Stimulated activated naive B cell treated with anti-CD40 and anti-IgM and Interleukin-4, amounts not matched to agents 10 μg/mL and 1 μg/mL and 100 μg/mL, for 72 hours (primary cell): ENCODE measurements around the gene SOX3.
A peak's percentile ranks its signal among the peaks of the same experiment; 100 is the strongest.

ENCODE experiments used
- ATAC-seq, 2 donors: fragments of 150-1000 bp; cut with Tn5 transposase; replicated peaks; 2 replicates each; pipeline ENCODE4 v1.10.0; 2021; ENCODE audit warnings: moderate library complexity in 1 of 2
- DNase-seq: peaks from one replicate; pipeline ENCODE4 v3.0.0; 2021
- H3K27ac Mint-ChIP-seq: one replicate; pipeline ENCODE4 v1.8.0; 2022; ENCODE audit warnings: mild to moderate bottlenecking, mixed read lengths
- H3K27me3 Mint-ChIP-seq, 2 donors: one replicate each; pipeline ENCODE4 v1.8.0; 2022; ENCODE audit warnings: mixed read lengths in 2 of 2
- H3K36me3 Mint-ChIP-seq, 2 donors: one replicate each; pipeline ENCODE4 v1.8.0; 2022; ENCODE audit warnings: mixed read lengths in 2 of 2, mild to moderate bottlenecking in 1 of 2
- H3K4me1 Mint-ChIP-seq, 2 donors: one replicate each; pipeline ENCODE4 v1.8.0; 2022; ENCODE audit warnings: mixed read lengths in 2 of 2, mild to moderate bottlenecking in 1 of 2
- H3K4me3 Mint-ChIP-seq, 2 donors: one replicate each; pipeline ENCODE4 v1.8.0; 2022; ENCODE audit warnings: mild to moderate bottlenecking in 2 of 2, mixed read lengths in 2 of 2, moderate library complexity in 1 of 2
- H3K9me3 Mint-ChIP-seq, 2 donors: one replicate each; pipeline ENCODE4 v1.8.0; 2022; ENCODE audit warnings: mixed read lengths in 2 of 2, mild to moderate bottlenecking in 1 of 2

SOX3 gene

GRCh38 chrX:140505421-140506337, 810 bp upstream of the SOX3 start:
- Mint-ChIP-seq H3K4me3 (no peak overlapping the region), H3K27me3 (peaks cover 51 to 67% of the 10 kb centered on the region in 2 donors), H3K4me1 (peaks cover 5 to 9% of the 10 kb centered on the region in 2 donors), H3K27ac (peak overlapping the region; percentile 89), H3K36me3 (peaks cover 3 to 4% of the 10 kb centered on the region in 2 donors), H3K9me3 (peaks cover under 1 to 4% of the 10 kb centered on the region in 2 donors)
- DNase-seq (no peak), ATAC-seq (no peak)

DNA sequence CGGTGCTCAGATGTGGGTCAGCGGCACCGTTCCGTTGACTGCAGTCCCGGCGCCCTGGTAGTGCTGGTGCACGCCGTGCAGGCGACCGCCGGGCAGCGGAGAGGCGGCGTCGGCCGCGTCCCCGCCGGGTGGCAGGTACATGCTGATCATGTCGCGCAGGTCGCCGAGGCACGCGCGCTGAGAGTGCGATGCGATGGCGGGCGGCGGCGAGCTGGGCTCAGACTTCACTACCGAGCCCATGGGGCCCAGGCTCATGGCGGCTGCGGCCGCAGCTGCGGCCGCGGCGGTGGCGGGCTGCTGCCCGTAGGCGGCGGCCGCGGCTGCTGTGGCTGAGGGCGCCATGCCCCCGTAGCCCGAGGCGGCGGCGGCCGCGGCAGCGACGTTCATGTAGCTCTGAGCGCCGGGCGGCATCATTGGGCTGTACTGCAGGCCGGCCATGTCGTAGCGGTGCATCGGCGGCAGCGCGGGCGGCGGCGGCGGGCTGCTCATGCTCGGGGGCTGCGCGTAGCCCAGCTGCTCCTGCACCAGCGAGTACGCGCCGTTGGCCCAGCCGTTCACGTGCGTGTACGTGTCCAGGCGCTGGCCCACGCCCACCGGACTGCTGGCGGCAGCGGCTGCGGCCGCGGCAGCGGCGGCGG, 1.0 kb downstream of the SOX3 start:
- DNase-seq (no peak), ATAC-seq (no peak)
- Mint-ChIP-seq H3K4me1 (peaks cover 1 to 9% of the 10 kb centered on the region in 2 donors), H3K36me3 (peaks cover 0 to 5% of the 10 kb centered on the region in 2 donors), H3K27ac (no peak overlapping the region), H3K27me3 (peaks cover 44 to 58% of the 10 kb centered on the region in 2 donors), H3K4me3 (no peak overlapping the region), H3K9me3 (peaks cover 1 to 3% of the 10 kb centered on the region in 2 donors)

- Mint-ChIP-seq H3K36me3 (peaks cover 0 to 5% of the 10 kb centered on the region in 2 donors), H3K27me3 (peaks cover 39 to 56% of the 10 kb centered on the region in 2 donors), H3K4me1 (peaks cover 1 to 9% of the 10 kb centered on the region in 2 donors), H3K9me3 (peaks cover 1 to 3% of the 10 kb centered on the region in 2 donors), H3K27ac (peak overlapping the region; percentile 57), H3K4me3 (peak overlapping the region; percentile 14 to 32)
- ATAC-seq = no peak
- DNase-seq = no peak
These were observed 1.6 kb downstream of the SOX3 start for GRCh38 chrX:140503238-140503601.

- Mint-ChIP-seq H3K27me3 (peaks cover 36 to 53% of the 10 kb centered on the region in 2 donors), H3K4me1 (peaks cover 1 to 9% of the 10 kb centered on the region in 2 donors), H3K9me3 (peaks cover 1 to 3% of the 10 kb centered on the region in 2 donors), H3K27ac (peak overlapping the region; percentile 57), H3K4me3 (no peak overlapping the region), H3K36me3 (peaks cover 0 to 5% of the 10 kb centered on the region in 2 donors)
- ATAC-seq (no peak), DNase-seq (no peak)
These were observed 2.2 kb downstream of the SOX3 start for GRCh38 chrX:140502491-140503237.

- DNase-seq = no peak
- ATAC-seq = no peak
- peaks cover 0 to 5% of the 10 kb centered on the region in 2 donors for H3K36me3 Mint-ChIP-seq
- H3K27me3 Mint-ChIP-seq = peaks cover 34 to 53% of the 10 kb centered on the region in 2 donors
- H3K4me1 Mint-ChIP-seq = peaks cover 1 to 9% of the 10 kb centered on the region in 2 donors
- peaks cover 1 to 3% of the 10 kb centered on the region in 2 donors for H3K9me3 Mint-ChIP-seq
- no peak overlapping the region for H3K4me3 Mint-ChIP-seq
- H3K27ac Mint-ChIP-seq = no peak overlapping the region
These were observed 2.9 kb downstream of the SOX3 start for GRCh38 chrX:140501940-140502468.

DNA sequence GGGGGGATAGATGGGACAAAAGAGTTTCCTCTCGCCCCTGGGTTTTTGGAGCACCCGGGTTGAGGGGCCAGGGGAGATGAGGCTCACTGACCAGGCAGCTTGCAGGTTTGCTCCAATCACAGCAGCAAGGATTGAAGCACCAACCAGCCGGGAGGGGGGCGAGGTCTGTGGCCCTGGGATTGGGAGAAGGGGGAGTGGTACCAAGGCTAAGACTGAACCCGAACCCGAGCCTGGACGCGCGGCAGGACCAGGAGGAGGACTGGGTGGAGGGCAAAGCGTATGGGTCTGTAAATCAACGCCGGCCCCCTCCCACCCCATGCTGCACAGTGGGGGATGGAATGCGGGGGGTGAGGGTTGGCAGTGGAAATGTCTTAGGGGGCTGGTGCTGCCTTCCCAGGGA, 3.5 kb downstream of the SOX3 start:
- peaks cover 34 to 46% of the 10 kb centered on the region in 2 donors for H3K27me3 Mint-ChIP-seq
- H3K27ac Mint-ChIP-seq = no peak overlapping the region
- DNase-seq (no peak), ATAC-seq (no peak)
- peaks cover 0 to 5% of the 10 kb centered on the region in 2 donors for H3K36me3 Mint-ChIP-seq
- H3K9me3 Mint-ChIP-seq = peaks cover 1 to 3% of the 10 kb centered on the region in 2 donors
- no peak overlapping the region for H3K4me3 Mint-ChIP-seq
- peaks cover 1 to 9% of the 10 kb centered on the region in 2 donors for H3K4me1 Mint-ChIP-seq

- H3K4me1 Mint-ChIP-seq = peaks cover 1 to 9% of the 10 kb centered on the region in 2 donors
- H3K27me3 Mint-ChIP-seq = peaks cover 33 to 37% of the 10 kb centered on the region in 2 donors
- DNase-seq (no peak), ATAC-seq (no peak)
- no peak overlapping the region for H3K4me3 Mint-ChIP-seq
- H3K27ac Mint-ChIP-seq = no peak overlapping the region
- peaks cover 1 to 3% of the 10 kb centered on the region in 2 donors for H3K9me3 Mint-ChIP-seq
- H3K36me3 Mint-ChIP-seq = peaks cover 0 to 3% of the 10 kb centered on the region in 2 donors
These were observed 4.4 kb downstream of the SOX3 start for GRCh38 chrX:140500441-140500840.

GRCh38 chrX:140495739-140496138, 9.1 kb downstream of the SOX3 start:
- peaks cover 0 to 3% of the 10 kb centered on the region in 2 donors for H3K9me3 Mint-ChIP-seq
- ATAC-seq = no peak
- peaks cover 0 to 1% of the 10 kb centered on the region in 2 donors for H3K36me3 Mint-ChIP-seq
- no peak for DNase-seq
- H3K4me1 Mint-ChIP-seq = no peaks in the 10 kb centered on the region
- peaks cover 13 to 17% of the 10 kb centered on the region in 2 donors for H3K27me3 Mint-ChIP-seq
- H3K4me3 Mint-ChIP-seq = no peak overlapping the region
- no peak overlapping the region for H3K27ac Mint-ChIP-seq

- Mint-ChIP-seq H3K4me3 (no peak overlapping the region), H3K4me1 (no peaks in the 10 kb centered on the region)
These were observed 12.5 kb downstream of the SOX3 start for GRCh38 chrX:140492066-140492994.

DNA sequence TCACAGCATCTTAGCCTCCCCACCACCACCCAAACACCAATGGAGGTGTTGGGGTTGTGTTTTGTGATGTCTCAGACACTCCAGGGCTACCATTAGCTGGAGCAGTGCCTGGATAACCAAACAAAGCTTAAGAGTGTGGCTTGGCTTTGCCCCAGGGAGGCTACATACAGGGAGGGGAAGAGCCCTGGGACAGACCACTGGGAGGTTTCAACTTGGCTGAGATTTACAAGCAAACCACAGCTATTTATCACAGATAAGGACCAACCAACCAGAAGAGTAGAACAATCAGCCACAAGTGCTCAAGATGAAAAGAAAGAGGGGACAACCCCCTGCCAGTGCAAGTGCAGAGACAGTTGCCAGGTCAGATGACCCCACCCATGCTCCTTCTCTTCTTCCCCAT, 24.1 kb downstream of the SOX3 start:
- H3K36me3 Mint-ChIP-seq = no peaks in the 10 kb centered on the region
- H3K4me3 Mint-ChIP-seq = no peak overlapping the region
- no peaks in the 10 kb centered on the region for H3K27me3 Mint-ChIP-seq

More at GRCh38 chrX:140492066-140492994, 12.5 kb downstream of the SOX3 start:
- no peaks in the 10 kb centered on the region for H3K36me3 Mint-ChIP-seq
- DNase-seq = no peak
- H3K27me3 Mint-ChIP-seq = peaks cover 0 to 4% of the 10 kb centered on the region in 2 donors
- no peak for ATAC-seq
- no peak overlapping the region for H3K27ac Mint-ChIP-seq
- H3K9me3 Mint-ChIP-seq = peaks cover 0 to 2% of the 10 kb centered on the region in 2 donors

GRCh38 chrX:140477987-140478386, 26.9 kb downstream of the SOX3 start:
- H3K36me3 Mint-ChIP-seq = peaks cover 0 to 5% of the 10 kb centered on the region in 2 donors
- no peaks in the 10 kb centered on the region for H3K4me1 Mint-ChIP-seq
- H3K9me3 Mint-ChIP-seq = peaks cover 9 to 15% of the 10 kb centered on the region in 2 donors
- no peak overlapping the region for H3K27ac Mint-ChIP-seq
- no peak for DNase-seq
- no peak overlapping the region for H3K4me3 Mint-ChIP-seq
- H3K27me3 Mint-ChIP-seq = no peaks in the 10 kb centered on the region
- no peak for ATAC-seq

More for the DNA sequence above, 24.1 kb downstream of the SOX3 start:
- Mint-ChIP-seq H3K4me1 (no peaks in the 10 kb centered on the region), H3K9me3 (peaks cover 5 to 9% of the 10 kb centered on the region in 2 donors), H3K27ac (no peak overlapping the region)
- ATAC-seq (no peak), DNase-seq (no peak)

DNA sequence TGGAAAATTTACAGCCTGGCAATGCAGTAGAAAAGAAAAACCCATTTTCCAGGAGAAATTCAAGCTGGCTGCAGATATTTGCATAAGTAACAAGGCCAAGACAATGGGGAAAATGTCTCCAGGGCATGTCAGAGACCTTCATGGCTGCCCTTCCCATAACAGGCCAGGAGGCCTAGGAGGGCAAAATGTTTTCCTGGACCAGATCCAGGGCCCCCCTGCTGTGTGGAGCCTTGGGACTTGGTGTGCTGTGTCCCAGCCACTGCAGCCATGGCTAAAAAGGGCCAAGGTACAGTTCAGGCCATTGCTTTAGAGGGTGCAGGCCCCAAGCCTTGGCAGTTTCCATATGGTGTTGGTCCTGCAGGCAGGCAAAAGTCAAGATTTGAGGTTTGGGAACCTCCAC, 29.8 kb downstream of the SOX3 start:
- Mint-ChIP-seq H3K4me3 (no peak overlapping the region), H3K27me3 (no peaks in the 10 kb centered on the region), H3K36me3 (peaks cover 0 to 5% of the 10 kb centered on the region in 2 donors), H3K4me1 (no peaks in the 10 kb centered on the region), H3K27ac (no peak overlapping the region), H3K9me3 (peaks cover 10 to 19% of the 10 kb centered on the region in 2 donors)
- ATAC-seq (no peak), DNase-seq (no peak)

DNA sequence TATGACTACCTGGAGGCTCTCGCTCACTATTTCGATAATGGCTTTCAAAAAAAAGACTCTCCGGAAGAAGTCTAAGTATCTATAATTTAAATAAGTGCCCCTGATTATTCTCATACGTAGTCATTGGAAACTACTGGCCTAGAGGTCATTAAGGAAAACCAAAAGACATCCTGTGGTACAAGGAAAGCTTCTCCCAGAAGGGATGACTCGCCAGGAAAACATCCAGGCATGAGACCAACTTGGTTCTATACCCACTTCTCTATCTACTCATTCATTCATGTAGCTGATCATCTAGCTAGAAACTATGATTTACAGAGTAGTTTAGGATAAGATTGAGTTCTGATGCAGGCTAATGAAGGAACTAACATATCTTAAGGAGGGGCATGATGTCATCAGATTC, 37.7 kb downstream of the SOX3 start:
- ATAC-seq (no peak), DNase-seq (no peak)
- Mint-ChIP-seq H3K4me1 (no peaks in the 10 kb centered on the region), H3K27me3 (no peaks in the 10 kb centered on the region), H3K27ac (no peak overlapping the region), H3K9me3 (peaks cover 3 to 4% of the 10 kb centered on the region in 2 donors), H3K4me3 (no peak overlapping the region), H3K36me3 (no peaks in the 10 kb centered on the region)
